NCI-H526 (cell line): ENCODE results near the gene RTKN2.
"Not testable (repeated sequence)": the region's sequence is repeated elsewhere in the genome, so short reads cannot be mapped to it uniquely, and the experiment has no call there.

Source experiments
- DNase-seq, 2 experiments: peaks; one replicate each; lab custom pipeline; 2025; lab: John Stamatoyannopoulos, UW

Gene RTKN2

GRCh38 chr10:62259456-62259855 is 9.2 kb downstream of the RTKN2 start:
- DNase-seq, result no peak

GRCh38 chr10:62258926-62259325 is 9.7 kb downstream of the RTKN2 start:
- DNase-seq, result no peak

- DNase-seq, result no peak
Observed at GRCh38 chr10:62253704-62254103, 14.9 kb downstream of the RTKN2 start.

- DNase-seq, result no peak
Observed at GRCh38 chr10:62252051-62252450, 16.6 kb downstream of the RTKN2 start.

GRCh38 chr10:62250594-62251198 is 17.9 kb downstream of the RTKN2 start:
- DNase-seq, result no peak

GRCh38 chr10:62249957-62250356 is 18.7 kb downstream of the RTKN2 start:
- DNase-seq, result no peak

GRCh38 chr10:62248465-62248864 is 20.2 kb downstream of the RTKN2 start:
- DNase-seq, result peak in 1 of 2 experiments; percentile 2

- peak; percentile 31 to 57 for DNase-seq
Observed at GRCh38 chr10:62244785-62245467, 23.7 kb downstream of the RTKN2 start.

GRCh38 chr10:62244088-62244487 is 24.6 kb downstream of the RTKN2 start:
- DNase-seq, result no peak

GRCh38 chr10:62243647-62243997 is 25.0 kb downstream of the RTKN2 start:
- no peak for DNase-seq

- not testable (repeated sequence) for DNase-seq
Observed at GRCh38 chr10:62242965-62243646, 25.5 kb downstream of the RTKN2 start.

- not testable (repeated sequence) for DNase-seq
Observed at GRCh38 chr10:62241521-62241920, 27.1 kb downstream of the RTKN2 start.

GRCh38 chr10:62239994-62240393 is 28.6 kb downstream of the RTKN2 start:
- DNase-seq, result no peak

GRCh38 chr10:62238880-62239279 is 29.8 kb downstream of the RTKN2 start:
- DNase-seq, result no peak

- no peak for DNase-seq
Observed at GRCh38 chr10:62237966-62238365, 30.7 kb downstream of the RTKN2 start.

- DNase-seq, result no peak
Observed at GRCh38 chr10:62237506-62237905, 31.1 kb downstream of the RTKN2 start.

- DNase-seq, result no peak
Observed at GRCh38 chr10:62234077-62234605, 34.5 kb downstream of the RTKN2 start.

GRCh38 chr10:62233356-62234076 is 35.1 kb downstream of the RTKN2 start:
- no peak for DNase-seq

GRCh38 chr10:62231805-62232204 is 36.8 kb downstream of the RTKN2 start:
- DNase-seq, result no peak

- no peak for DNase-seq
Observed at GRCh38 chr10:62231371-62231770, 37.3 kb downstream of the RTKN2 start.

- no peak for DNase-seq
Observed at GRCh38 chr10:62230344-62231121, 38.1 kb downstream of the RTKN2 start.

GRCh38 chr10:62225362-62225761 is 43.3 kb downstream of the RTKN2 start:
- DNase-seq, result no peak
